IMR-90 (cell line): Measurements from ENCODE around the gene OR1K1. TPM values are rescaled to one million over a fixed set of nuclear protein-coding genes. Genes with fewer than 3 reads are reported as not detected.

Experiments
- ATAC-seq: fragments of 200-7000 bp; cut with Tn5 transposase; 2 replicates; pipeline ENCODE4 v1.9.1; 2020; ENCODE audit warnings: low read depth, mild to moderate bottlenecking, moderate library complexity
- BruUV-seq: library from RNA; stranded (reverse); fragments of 400-500 nt; replicated peaks from 2 replicates; lab custom pipeline; 2021; lab: Mats Ljungman, UMichigan
- CTCF ChIA-PET: fragments of 300-600 bp; formaldehyde crosslinking; extraction: SDS; loops from one replicate; lab custom pipeline; 2021; ENCODE audit warnings: antibody characterized with exemption; lab: Yijun Ruan, JAX
- POLR2A ChIA-PET: fragments of 300-600 bp; sonication (Branson Sonifier 250); formaldehyde crosslinking; loops from one replicate; lab custom pipeline; 2022; ENCODE audit warnings: antibody characterized with exemption; ENCODE audit not compliant: unreplicated experiment; lab: Charles Lee
- DNase-seq: peaks from one replicate; pipeline ENCODE4 v3.0.0; 2013
- H2AFZ ChIP-seq: replicated peaks from 2 replicates; pipeline ENCODE3; 2013; ENCODE audit warnings: low read length, mild to moderate bottlenecking; ENCODE audit not compliant: poor library complexity
- H2AK5ac ChIP-seq: 2 replicates; pipeline ENCODE4 v1.6.1; 2013; ENCODE audit warnings: low read depth, low read length, inconsistent platforms
- H2AK9ac ChIP-seq: replicated peaks from 2 replicates; pipeline ENCODE3; 2013; ENCODE audit warnings: mild to moderate bottlenecking, low read depth, low read length, moderate library complexity; ENCODE audit not compliant: poor library complexity
- H2BK120ac ChIP-seq: 2 replicates; pipeline ENCODE4 v1.6.1; 2013; ENCODE audit warnings: low read depth, low read length, inconsistent platforms
- H2BK15ac ChIP-seq: 3 replicates; pipeline ENCODE4 v1.6.1; 2013; ENCODE audit warnings: low read depth, low read length, inconsistent platforms
- H2BK20ac ChIP-seq: 2 replicates; pipeline ENCODE4 v1.6.1; 2013; ENCODE audit warnings: low read depth, mild to moderate bottlenecking, inconsistent platforms, low read length, moderate library complexity
- H2BK5ac ChIP-seq: 2 replicates; pipeline ENCODE4 v1.6.1; 2013; ENCODE audit warnings: mild to moderate bottlenecking, low read depth, low read length, inconsistent platforms; ENCODE audit not compliant: poor library complexity, severe bottlenecking
- H3K14ac ChIP-seq: replicated peaks from 2 replicates; pipeline ENCODE4 v1.6.1; 2013; ENCODE audit warnings: low read depth, low read length, inconsistent platforms
- H3K18ac ChIP-seq: 2 replicates; pipeline ENCODE4 v1.6.1; 2013; ENCODE audit warnings: low read depth, low read length, control low read depth
- H3K23ac ChIP-seq: 2 replicates; pipeline ENCODE4 v1.6.1; 2013; ENCODE audit warnings: low read depth, low read length, inconsistent platforms
- H3K27ac ChIP-seq: 2 replicates; pipeline ENCODE4 v1.5.1; 2013; ENCODE audit warnings: mild to moderate bottlenecking, control low read depth, low read length; ENCODE audit not compliant: insufficient read depth
- H3K27me3 ChIP-seq: 2 replicates; pipeline ENCODE4 v1.6.1; 2013; ENCODE audit warnings: low read length; ENCODE audit not compliant: control insufficient read depth, insufficient read depth
- H3K36me3 ChIP-seq: 2 replicates; pipeline ENCODE4 v1.6.1; 2013; ENCODE audit warnings: low read length, mixed read lengths; ENCODE audit not compliant: control insufficient read depth, insufficient read depth
- H3K4ac ChIP-seq: 2 replicates; pipeline ENCODE4 v1.6.1; 2013; ENCODE audit warnings: low read depth, low read length, inconsistent platforms
- H3K4me1 ChIP-seq: 2 replicates; pipeline ENCODE4 v1.6.1; 2013; ENCODE audit warnings: low read length, mixed read lengths; ENCODE audit not compliant: control insufficient read depth, insufficient read depth
- H3K4me2 ChIP-seq: 2 replicates; pipeline ENCODE4 v1.6.1; 2013; ENCODE audit warnings: low read depth, mild to moderate bottlenecking, control low read depth, low read length, moderate library complexity
- H3K4me3 ChIP-seq: 2 replicates; pipeline ENCODE4 v1.5.1; 2013; ENCODE audit warnings: low read depth, mild to moderate bottlenecking, control low read depth, low read length, moderate library complexity; ENCODE audit not compliant: insufficient read depth
- H3K56ac ChIP-seq: 2 replicates; pipeline ENCODE4 v1.6.1; 2013; ENCODE audit warnings: low read length, inconsistent platforms; ENCODE audit not compliant: insufficient read depth; ENCODE audit errors: extremely low read depth
- H3K79me1 ChIP-seq, 2 experiments: 2 replicates each; pipeline ENCODE4 v1.6.1; 2013; ENCODE audit warnings: low read length in 2 of 2, inconsistent platforms in 1 of 2, low read depth in 1 of 2
- H3K9ac ChIP-seq: 2 replicates; pipeline ENCODE4 v1.6.1; 2013; ENCODE audit warnings: low read depth, low read length, control low read depth
- H3K9me1 ChIP-seq: 2 replicates; pipeline ENCODE4 v1.6.1; 2013; ENCODE audit warnings: low read length, inconsistent platforms; ENCODE audit not compliant: insufficient read depth
- H3K9me3 ChIP-seq: 2 replicates; pipeline ENCODE4 v1.6.1; 2013; ENCODE audit warnings: low read length; ENCODE audit not compliant: control insufficient read depth, insufficient read depth
- H4K20me1 ChIP-seq: 2 replicates; pipeline ENCODE4 v1.6.1; 2013; ENCODE audit warnings: low read length, inconsistent platforms; ENCODE audit not compliant: insufficient read depth
- H4K5ac ChIP-seq: 2 replicates; pipeline ENCODE4 v1.6.1; 2013; ENCODE audit warnings: mild to moderate bottlenecking, low read depth, low read length, control low read depth
- H4K8ac ChIP-seq, 2 experiments: 2 replicates each; pipeline ENCODE4 v1.6.1; 2013; ENCODE audit warnings: low read depth in 2 of 2, low read length in 2 of 2, control low read depth in 1 of 2, inconsistent platforms in 1 of 2
- H4K91ac ChIP-seq: 2 replicates; pipeline ENCODE4 v1.6.1; 2013; ENCODE audit warnings: low read depth, low read length, inconsistent platforms; ENCODE audit not compliant: insufficient read depth
- BHLHE40 ChIP-seq: fragments of 150-350 bp; IDR thresholded peaks from 2 replicates; pipeline ENCODE4 v1.6.1; 2016; ENCODE audit warnings: mild to moderate bottlenecking, low read depth, low read length
- CEBPB ChIP-seq: IDR thresholded peaks from 2 replicates; pipeline ENCODE4 v1.6.1; 2012; ENCODE audit warnings: low read depth, low read length, improper control_type of control experiment
- CHD1 ChIP-seq: IDR thresholded peaks from 2 replicates; pipeline ENCODE4 v1.6.1; 2012; ENCODE audit warnings: low read depth, low read length, improper control_type of control experiment
- CTCF ChIP-seq: conservative IDR thresholded peaks from 2 replicates; pipeline ENCODE4 v1.5.1; 2012; ENCODE audit warnings: mild to moderate bottlenecking, low read depth, low read length, improper control_type of control experiment
- FOS ChIP-seq: fragments of 150-350 bp; IDR thresholded peaks from 2 replicates; pipeline ENCODE4 v1.6.1; 2016; ENCODE audit warnings: low read depth, low read length
- MAFK ChIP-seq: IDR thresholded peaks from 2 replicates; pipeline ENCODE4 v1.6.1; 2012; ENCODE audit warnings: low read depth, low read length, improper control_type of control experiment
- MAZ ChIP-seq: IDR thresholded peaks from 2 replicates; pipeline ENCODE4 v1.6.1; 2012; ENCODE audit warnings: low read depth, mild to moderate bottlenecking, low read length, improper control_type of control experiment, moderate library complexity, borderline replicate concordance
- MXI1 ChIP-seq: IDR thresholded peaks from 2 replicates; pipeline ENCODE4 v1.6.1; 2012; ENCODE audit warnings: low read depth, mild to moderate bottlenecking, low read length, moderate library complexity, borderline replicate concordance
- NFE2L2 ChIP-seq: fragments of 150-350 bp; IDR thresholded peaks from 2 replicates; pipeline ENCODE4 v1.6.1; 2016; ENCODE audit warnings: low read depth, mild to moderate bottlenecking, low read length
- POLR2A ChIP-seq: IDR thresholded peaks from 2 replicates; pipeline ENCODE4 v1.6.1; 2012; ENCODE audit warnings: mild to moderate bottlenecking, low read depth, low read length
- RAD21 ChIP-seq: IDR thresholded peaks from 2 replicates; pipeline ENCODE4 v1.6.1; 2012; ENCODE audit warnings: low read length, improper control_type of control experiment
- RCOR1 ChIP-seq: IDR thresholded peaks from 2 replicates; pipeline ENCODE4 v1.6.1; 2012; ENCODE audit warnings: mild to moderate bottlenecking, low read length, improper control_type of control experiment; ENCODE audit not compliant: insufficient replicate concordance
- RFX5 ChIP-seq: IDR thresholded peaks from 2 replicates; pipeline ENCODE4 v1.8.0; 2012; ENCODE audit warnings: low read depth, mild to moderate bottlenecking, low read length, moderate library complexity
- SMC3 ChIP-seq: fragments of 150-350 bp; IDR thresholded peaks from 2 replicates; pipeline ENCODE4 v1.6.1; 2016; ENCODE audit warnings: low read depth, mild to moderate bottlenecking, antibody characterized with exemption, low read length, moderate library complexity
- WGBS, 2 experiments: methylation state at CpG; one replicate each; pipeline versions ENCODE4 v1.1.5 to v1.1.7; 2013; ENCODE audit warnings: missing lambda C conversion rate in 2 of 2; ENCODE audit not compliant: insufficient read length in 1 of 2; ENCODE audit errors: extremely low coverage in 2 of 2; 5-methylcytosine and 5-hydroxymethylcytosine counted together
- dilution Hi-C: fragments of 300-500 bp; cut with HindIII; formaldehyde crosslinking; loops from one replicate; pipeline ENCODE4 v1.14.3; 2018; ENCODE audit warnings: low sequenced_read_pairs; ENCODE audit not compliant: unreplicated experiment
- in situ Hi-C: fragments of 300-500 bp; cut with MboI; formaldehyde crosslinking; loops from 3 replicates; pipeline ENCODE4 v1.14.3; 2019; ENCODE audit warnings: low sequenced_read_pairs, inconsistent platforms, mixed read lengths
- intact Hi-C: fragments of 100-400 bp; cut with micrococcal nuclease; formaldehyde crosslinking; loops from 2 replicates; pipeline ENCODE4 v1.10.0; 2022
- polyA plus RNA-seq, 3 experiments: library from polyadenylated mRNA; depleted of rRNA; stranded (reverse); fragments of >200 nt; gene quantifications; 2 replicates each; pipeline ENCODE4 v1.2.3, GENCODE V29; 2012; ENCODE audit warnings: low replicate concordance in 1 of 3
- total RNA-seq: library from RNA; depleted of rRNA; stranded (reverse); fragments of >200 nt; gene quantifications from 2 replicates; pipeline ENCODE4 v1.2.3, GENCODE V29; 2012
- TF ChIP-seq, protein P1 (sequence below): fragments of 150-350 bp; IDR thresholded peaks from 2 replicates; pipeline ENCODE4 v1.6.1; 2017; ENCODE audit warnings: mild to moderate bottlenecking, antibody characterized with exemption, low read length, low read depth
- TF ChIP-seq, protein P2 (sequence below): fragments of 150-350 bp; IDR thresholded peaks from 2 replicates; pipeline ENCODE4 v1.6.1; 2016; ENCODE audit warnings: low read depth, mild to moderate bottlenecking, low read length, moderate library complexity, borderline replicate concordance

OR1K1 gene
- total and polyA plus RNA-seq, 2 of the 4 experiments (the other 2 are of a cell fraction) = not detected

- peak overlapping the region; percentile 91 for H2BK5ac ChIP-seq
- H2BK20ac ChIP-seq = peak overlapping the region; percentile 93
- no peaks in the 10 kb centered on the region for H3K9me3 ChIP-seq
Measured at GRCh38 chr9:122786338-122786737, 13.6 kb upstream of the OR1K1 start.

More at GRCh38 chr9:122786338-122786737, 13.6 kb upstream of the OR1K1 start:
- Histone ChIP-seq H3K36me3 (no peaks in the 10 kb centered on the region), H4K5ac (peak overlapping the region; percentile 96; the same call in 1 of the 2 replicates), H3K56ac (peak overlapping the region; percentile 76; the same call in 1 of the 2 replicates), H3K23ac (peak overlapping the region; percentile 76), H3K9ac (no peak overlapping the region), H2AK9ac (no peak overlapping the region), H3K18ac (peak overlapping the region; percentile 99; the same call in 1 of the 2 replicates), H3K9me1 (peaks cover 15% of the 10 kb centered on the region), H3K4me3 (no peak overlapping the region), H3K4me1 (peaks cover 13% of the 10 kb centered on the region), H4K91ac (peak overlapping the region; percentile 95), H3K14ac (peak overlapping the region; percentile 54), H3K4ac (peak overlapping the region; percentile 92), H4K8ac (peak overlapping the region; percentile 79 to 87), H2AK5ac (peak overlapping the region; percentile 79), H2BK120ac (peak overlapping the region; percentile 93), H3K79me1 (no peaks in the 10 kb centered on the region), H2AFZ (no peak overlapping the region), H4K20me1 (no peaks in the 10 kb centered on the region), H2BK15ac (peak overlapping the region; percentile 95), H3K27ac (no peak overlapping the region), H3K4me2 (no peak overlapping the region), H3K27me3 (no peaks in the 10 kb centered on the region)
- dilution Hi-C loops = no loop called here
- intact Hi-C loops = no loop called here
- no peak for TF ChIP-seq SMC3
- TF ChIP-seq CTCF = no peak
- no peak for TF ChIP-seq MAZ
- no peak for TF ChIP-seq MAFK
- TF ChIP-seq NFE2L2 = no peak
- no peak for TF ChIP-seq MXI1
- no peak for TF ChIP-seq CHD1
- no peak for TF ChIP-seq RCOR1
- TF ChIP-seq, protein P1, sequence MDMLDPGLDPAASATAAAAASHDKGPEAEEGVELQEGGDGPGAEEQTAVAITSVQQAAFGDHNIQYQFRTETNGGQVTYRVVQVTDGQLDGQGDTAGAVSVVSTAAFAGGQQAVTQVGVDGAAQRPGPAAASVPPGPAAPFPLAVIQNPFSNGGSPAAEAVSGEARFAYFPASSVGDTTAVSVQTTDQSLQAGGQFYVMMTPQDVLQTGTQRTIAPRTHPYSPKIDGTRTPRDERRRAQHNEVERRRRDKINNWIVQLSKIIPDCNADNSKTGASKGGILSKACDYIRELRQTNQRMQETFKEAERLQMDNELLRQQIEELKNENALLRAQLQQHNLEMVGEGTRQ = no peak
- TF ChIP-seq RFX5 = no peak
- no peak for TF ChIP-seq FOS
- TF ChIP-seq POLR2A = no peak
- TF ChIP-seq, protein P2, sequence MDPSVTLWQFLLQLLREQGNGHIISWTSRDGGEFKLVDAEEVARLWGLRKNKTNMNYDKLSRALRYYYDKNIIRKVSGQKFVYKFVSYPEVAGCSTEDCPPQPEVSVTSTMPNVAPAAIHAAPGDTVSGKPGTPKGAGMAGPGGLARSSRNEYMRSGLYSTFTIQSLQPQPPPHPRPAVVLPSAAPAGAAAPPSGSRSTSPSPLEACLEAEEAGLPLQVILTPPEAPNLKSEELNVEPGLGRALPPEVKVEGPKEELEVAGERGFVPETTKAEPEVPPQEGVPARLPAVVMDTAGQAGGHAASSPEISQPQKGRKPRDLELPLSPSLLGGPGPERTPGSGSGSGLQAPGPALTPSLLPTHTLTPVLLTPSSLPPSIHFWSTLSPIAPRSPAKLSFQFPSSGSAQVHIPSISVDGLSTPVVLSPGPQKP = no peak
- no peak for TF ChIP-seq CEBPB
- no peak for TF ChIP-seq RAD21
- TF ChIP-seq BHLHE40 = no peak
- WGBS, 2 experiments = no CpG with 5 or more reads among the region's 4 CpGs
- DNase-seq = no peak
- in situ Hi-C loops = no loop called here
- ChIA-PET POLR2A (no interaction called here), CTCF (interaction anchor here (0.9 kb wide), 1 partner anchor 288 kb away, joined by 3 read pairs; no protein-coding TSS in a partner anchor)
- BruUV-seq = no TSS peak
- ATAC-seq = no peak
